CD4-positive, alpha-beta T cell treated with Interleukin-6 at 100 ng/mL for 8 hours (primary cell): Measurements from ENCODE around the gene PSENEN.

Experiments used
- DNase-seq: peaks from one replicate; pipeline ENCODE4 v3.0.0-alpha.2; 2020; ENCODE audit warnings: mixed read lengths, low spot score

Gene PSENEN

GRCh38 chr19:35733180-35734125 is 12.0 kb upstream of the PSENEN start:
- DNase-seq, result no peak

DNA sequence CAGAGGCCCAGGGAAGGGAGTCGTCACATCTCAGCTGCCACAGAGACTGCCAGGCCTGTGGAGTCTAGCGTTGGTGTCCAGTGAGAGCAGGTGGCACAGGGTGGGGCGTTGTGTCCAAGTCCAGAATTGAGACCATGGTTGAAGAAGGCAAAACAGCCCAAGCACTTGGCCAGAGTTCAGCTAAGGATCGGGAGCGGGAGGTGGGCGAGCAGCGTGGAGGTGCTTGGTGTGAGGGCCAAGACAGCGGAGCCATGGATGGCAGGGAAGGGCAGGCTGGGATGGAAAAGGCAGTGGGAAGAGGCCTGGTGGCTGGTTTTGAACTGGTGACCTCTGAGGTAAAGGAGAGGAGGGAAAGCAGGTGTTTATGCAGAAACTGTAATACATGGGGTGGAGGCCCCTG is 11.2 kb upstream of the PSENEN start:
- DNase-seq, result no peak

DNA sequence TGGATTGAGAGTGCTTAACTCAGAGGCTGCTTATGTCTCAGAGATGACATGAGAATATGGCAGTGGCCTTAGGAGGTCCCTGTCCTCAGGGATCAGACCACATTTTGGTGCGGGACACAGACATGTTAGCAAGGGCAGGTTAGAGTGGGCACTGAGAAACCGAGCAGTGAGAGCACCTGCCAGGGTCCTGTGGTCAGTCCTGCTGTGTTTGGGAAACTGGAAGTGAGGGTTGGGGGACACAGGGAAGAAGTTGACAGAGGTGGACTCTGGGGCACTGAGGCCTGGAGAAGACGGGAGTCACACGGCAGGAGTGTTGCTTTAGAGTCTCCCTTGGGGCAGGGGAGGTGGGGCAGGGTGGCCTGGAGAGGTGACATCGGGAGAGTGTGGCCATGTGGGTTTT is 10.6 kb upstream of the PSENEN start:
- no peak for DNase-seq

- DNase-seq, result no peak
These were observed 8.3 kb upstream of the PSENEN start for GRCh38 chr19:35736913-35737886.

DNA sequence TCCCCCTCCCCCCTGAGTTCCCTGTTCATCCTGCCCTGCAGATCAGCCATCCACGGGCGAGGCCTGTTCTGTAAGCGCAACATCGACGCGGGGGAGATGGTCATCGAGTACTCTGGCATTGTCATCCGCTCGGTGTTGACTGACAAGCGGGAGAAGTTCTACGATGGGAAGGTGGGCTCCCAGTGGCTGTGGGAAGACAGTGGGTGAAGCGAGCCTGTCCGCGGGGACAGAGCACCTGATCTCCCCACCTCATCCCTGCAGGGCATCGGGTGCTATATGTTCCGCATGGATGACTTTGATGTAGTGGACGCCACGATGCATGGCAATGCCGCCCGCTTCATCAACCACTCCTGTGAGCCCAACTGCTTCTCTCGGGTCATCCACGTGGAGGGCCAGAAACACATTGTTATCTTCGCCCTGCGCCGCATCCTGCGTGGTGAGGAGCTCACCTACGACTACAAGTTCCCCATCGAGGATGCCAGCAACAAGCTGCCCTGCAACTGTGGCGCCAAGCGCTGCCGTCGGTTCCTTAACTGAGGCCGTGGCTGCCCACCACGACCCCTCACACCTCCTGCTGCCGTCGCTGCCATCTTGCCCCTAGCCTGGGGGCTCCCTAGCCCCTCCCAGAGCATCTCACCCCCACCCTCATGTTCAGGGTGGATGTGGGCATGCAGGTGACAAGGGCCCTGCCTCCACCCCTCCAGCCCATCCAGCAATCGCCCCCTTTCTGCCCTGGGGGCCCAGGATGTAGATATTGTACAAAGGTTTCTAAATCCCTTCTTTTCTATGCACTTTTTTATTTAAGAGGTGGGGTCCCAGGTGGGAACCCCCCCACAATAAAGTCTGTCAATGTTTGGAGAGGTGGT is 7.2 kb upstream of the PSENEN start:
- no peak for DNase-seq

GRCh38 chr19:35738887-35739229 is 6.6 kb upstream of the PSENEN start:
- DNase-seq, result no peak

DNA sequence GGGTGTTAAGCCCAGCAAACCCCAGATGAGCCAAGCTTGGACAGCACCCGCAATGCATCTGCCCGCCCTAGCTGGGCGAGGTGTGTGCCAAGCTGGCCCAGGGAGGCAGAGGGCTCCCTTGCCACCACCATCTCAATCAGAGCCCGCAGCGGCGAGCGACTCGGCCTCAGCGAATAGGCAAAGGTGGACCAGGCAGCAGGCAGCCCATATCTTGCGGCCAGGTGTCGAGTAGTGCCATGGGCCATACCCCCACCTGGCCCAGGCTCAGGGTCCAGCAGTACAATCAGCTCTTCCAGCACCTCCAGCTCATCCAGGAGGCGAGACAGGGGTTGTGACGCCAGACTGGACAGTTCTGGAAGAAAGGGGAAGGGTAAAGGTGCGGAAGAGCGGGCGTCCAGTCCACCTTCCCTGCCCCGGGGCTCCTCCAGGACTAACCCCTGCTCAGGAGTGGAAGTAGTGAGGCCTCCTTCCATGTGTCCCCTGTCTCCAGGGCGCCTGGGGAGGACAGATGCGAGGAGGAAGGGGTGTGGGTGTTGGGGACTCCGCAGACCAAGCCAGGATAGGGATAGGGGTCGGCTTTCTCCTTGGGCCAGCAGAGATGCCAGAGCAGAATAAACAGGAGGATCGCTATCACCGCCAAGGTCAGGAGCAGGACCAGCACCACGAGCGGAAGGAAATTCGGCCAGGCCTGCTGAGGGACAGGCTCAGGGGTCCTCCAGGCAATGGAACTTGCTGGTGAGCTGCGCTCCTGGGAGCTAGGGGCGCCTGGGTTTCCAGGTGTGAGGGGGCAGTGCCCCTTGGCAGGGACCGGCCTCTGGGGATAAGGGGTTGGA is 6.0 kb upstream of the PSENEN start:
- DNase-seq, result no peak

DNA sequence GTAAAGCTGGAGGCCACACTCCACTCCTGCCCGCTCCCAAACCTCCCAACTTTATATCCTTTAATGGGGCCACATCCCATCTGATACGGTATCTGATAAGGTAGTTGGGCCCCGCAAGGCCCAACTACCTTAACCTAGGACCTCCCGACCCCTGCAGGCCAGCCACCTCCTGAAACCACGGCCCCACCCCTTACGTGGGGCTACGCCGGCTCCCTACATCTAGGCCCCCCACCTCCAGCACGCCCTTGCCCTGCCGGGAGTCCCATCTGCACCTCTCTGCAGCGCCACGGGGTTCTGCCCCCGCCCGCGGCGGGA is 5.4 kb upstream of the PSENEN start:
- no peak for DNase-seq

- peak; percentile 95 for DNase-seq
These were observed 4.8 kb upstream of the PSENEN start for GRCh38 chr19:35740423-35741202.

DNA sequence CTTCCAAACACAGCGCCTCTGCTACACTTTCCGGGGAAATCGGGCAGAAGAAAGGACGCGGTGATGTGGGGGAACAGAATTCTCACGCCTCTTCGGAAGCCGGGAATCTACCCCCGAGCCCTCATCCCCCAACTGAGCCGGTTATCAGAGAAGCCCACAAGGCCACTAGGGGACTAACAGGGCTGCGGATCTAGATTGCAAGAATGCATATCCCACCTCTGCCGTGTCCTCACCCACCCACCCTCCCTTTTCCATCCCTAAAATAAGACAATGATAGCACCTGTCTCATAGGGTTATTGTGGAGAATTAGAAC is 4.3 kb upstream of the PSENEN start:
- no peak for DNase-seq

DNA sequence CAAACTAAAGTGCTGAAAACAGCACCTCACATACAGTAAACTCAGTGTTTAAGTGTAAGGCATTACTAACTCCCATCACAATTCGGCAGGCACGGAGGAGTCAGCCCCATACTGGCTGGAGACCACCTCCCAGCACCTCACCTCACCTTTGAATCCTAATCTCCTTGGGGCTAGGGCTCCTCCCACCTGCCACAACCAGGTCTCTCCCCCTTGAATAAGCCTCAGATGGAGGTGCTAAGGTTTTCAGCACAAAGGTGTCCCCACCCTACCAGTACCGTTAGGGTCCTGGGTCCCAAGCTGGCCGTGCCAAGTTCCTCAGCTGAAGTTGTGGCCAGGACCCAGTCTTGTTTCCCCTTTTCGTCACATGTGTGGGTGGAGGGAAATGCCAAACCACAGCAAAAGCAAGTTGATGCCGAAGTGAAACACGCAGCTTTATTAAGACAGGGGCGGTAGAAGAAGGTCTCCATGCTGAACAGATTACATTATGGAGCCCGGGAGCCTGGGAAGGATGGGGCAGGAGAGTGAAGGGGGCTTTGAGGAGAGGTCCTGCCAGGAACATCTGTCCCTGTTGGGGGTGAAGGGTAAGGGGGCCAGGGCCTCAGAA is 3.2 kb upstream of the PSENEN start, which contains the start of gene IGFLR1:
Gene IGFLR1, minus strand, starts transcription at position 332 of the 604 bp plus-strand sequence. CDS start 1,272 bp downstream, outside the sequence.
- DNase-seq, result peak; percentile 73

DNA sequence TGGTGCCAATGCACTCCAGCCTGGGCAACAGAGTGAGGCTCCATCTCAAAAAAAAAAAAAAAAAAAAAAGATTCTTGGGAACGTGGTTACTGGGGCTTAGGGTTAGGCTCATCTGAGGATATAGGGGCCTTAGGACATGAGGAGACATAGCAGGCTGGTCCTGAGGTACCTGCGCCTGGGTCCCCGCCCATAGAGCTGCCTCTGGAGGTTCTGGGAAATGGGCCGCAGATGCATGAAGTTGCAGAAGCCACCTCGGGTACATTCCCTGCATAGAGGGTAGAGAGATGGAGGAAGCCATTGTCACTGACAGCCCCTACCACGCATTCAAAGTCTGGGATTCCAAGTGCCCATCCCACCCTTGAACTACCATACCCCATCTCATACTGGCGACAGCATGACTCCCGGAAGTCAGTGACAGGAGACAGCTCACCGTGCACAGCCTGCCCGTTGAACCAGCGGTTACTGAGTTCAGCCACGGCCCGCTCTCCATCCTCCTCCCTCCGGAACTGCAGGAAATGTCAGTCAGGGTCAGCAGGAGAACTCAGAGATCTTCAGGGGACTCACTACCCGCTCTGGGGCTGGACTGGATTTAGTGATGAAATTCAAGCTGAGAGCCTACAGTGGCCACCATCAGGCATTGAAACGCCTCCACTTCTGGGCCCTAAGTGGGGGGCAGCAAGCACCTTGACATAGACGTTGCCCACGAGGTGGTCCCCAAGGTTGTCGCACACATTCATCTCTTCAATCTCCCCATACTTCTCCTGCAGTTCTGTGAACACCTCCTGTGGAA is 1.6 kb upstream of the PSENEN start:
- no peak for DNase-seq

DNA sequence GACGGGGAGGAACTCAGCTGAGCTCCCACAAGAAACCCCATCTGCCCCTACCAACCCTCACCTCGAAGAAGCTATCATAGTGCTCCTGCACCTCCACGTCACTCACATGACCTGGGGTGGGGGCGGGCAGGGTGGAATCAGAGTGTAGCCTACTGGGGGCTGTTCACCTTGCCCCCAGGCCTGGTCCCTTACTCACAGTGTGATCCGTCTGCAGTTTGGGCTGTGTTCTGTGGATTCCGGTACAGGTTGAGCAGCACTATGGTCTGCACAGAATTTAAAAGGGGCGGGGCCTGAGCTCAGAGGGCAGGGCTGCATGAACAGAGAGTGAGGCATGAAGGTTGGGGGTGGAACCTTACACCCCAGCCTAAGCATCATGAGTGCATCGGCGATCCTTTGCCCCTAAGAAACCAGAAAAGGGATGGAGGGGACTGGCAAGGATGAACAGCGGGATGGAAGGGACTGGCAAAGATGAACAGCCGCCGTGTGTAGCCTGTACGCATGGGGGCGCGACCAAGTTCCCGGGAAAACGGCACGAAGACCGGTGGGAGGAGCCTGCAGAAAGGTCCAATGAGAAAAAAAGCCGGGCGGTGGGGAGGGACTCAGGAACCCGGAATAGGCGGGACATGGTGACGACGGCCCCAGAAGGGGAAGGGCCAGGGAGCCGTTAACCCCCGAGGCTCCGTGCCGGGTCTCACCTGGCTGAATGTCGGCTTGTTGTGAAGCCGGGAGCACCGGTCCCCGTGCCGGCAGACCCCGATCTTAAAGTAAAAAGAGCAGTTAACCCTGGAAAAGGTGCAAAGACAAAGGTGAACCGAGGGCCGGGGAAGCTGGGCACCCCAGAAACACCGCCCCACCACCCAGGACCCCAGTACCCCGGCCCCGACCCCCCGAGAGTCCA is 772 bp upstream of the PSENEN start:
- DNase-seq, result peak; percentile 96

DNA sequence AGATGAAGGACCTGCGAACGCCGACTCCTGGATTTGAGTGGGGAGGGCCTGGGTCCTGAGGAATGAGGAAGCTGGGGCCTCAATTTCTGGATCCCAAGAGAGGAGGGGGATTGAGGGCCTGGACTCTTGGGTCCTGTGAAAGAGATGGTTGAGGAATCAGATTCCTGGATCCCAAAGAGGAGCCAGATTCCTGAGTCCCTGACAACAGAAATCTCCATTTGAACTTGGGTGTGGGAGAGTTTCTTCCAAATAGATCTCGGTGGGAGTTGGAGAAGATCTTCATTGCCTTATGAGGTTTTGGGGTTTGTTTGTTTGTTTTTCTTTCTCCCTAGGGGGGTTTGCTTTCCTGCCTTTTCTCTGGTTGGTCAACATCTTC is 624 bp downstream of the PSENEN start:
- DNase-seq, result no peak

DNA sequence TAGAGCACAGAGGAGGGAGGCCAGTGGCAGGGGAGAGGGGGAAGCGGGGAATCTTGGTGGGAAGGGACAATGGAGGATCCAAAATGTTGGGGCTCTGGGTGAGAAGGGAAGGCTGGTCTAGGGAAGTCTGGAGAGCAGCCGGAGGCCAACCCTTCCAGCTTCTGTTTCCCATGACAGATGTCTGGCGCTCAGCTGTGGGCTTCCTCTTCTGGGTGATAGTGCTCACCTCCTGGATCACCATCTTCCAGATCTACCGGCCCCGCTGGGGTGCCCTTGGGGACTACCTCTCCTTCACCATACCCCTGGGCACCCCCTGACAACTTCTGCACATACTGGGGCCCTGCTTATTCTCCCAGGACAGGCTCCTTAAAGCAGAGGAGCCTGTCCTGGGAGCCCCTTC is 1.1 kb downstream of the PSENEN start:
- no peak for DNase-seq

DNA sequence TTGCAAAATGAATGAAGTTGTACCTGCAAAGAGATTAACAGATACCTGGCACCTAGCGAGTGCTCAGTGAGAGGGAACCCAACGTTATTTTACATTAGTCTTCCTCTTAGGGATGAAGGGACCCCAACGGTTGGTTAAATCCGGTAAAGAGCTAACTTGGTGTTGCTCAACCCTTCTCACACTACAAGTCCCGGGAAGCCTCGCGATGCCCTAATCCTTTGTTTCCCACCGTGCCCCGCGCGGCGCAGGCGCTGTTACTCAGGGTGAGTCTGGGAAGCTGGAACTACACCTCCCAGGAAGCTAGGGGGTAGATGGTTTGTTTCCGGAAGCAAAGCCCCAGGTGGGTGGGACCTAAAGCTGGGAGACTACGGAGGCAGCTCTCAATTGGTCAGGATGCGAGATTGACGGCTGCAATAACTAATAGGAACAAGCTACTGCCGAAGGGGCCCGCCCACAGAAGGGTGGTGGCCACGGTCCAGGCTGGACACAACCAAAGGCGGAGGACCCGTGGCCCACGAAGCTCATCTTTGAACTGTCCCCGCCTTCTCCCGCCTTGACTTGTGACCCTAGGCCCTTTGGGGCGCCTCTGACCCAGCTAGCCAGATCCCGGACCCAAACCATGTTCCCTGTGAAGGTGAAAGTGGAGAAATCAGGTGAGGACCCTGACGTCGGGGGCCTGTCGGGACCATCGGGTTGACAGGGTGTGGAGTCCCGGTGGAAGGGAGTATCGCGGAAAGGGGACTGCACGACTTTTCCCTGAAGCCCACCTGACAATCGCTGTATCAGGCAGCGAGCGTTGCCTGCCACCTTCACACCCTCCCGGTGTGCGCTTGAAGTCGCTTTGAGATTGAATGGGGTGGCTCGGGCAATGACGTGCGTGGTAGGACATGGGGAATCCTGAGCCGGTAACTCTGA is 2.9 kb downstream of the PSENEN start, which contains the start of gene LIN37:
Gene LIN37, plus strand, starts transcription at position 471 of the 915 bp plus-strand sequence. Its CDS starts 149 bp downstream, at position 620.
- DNase-seq, result peak; percentile 99

DNA sequence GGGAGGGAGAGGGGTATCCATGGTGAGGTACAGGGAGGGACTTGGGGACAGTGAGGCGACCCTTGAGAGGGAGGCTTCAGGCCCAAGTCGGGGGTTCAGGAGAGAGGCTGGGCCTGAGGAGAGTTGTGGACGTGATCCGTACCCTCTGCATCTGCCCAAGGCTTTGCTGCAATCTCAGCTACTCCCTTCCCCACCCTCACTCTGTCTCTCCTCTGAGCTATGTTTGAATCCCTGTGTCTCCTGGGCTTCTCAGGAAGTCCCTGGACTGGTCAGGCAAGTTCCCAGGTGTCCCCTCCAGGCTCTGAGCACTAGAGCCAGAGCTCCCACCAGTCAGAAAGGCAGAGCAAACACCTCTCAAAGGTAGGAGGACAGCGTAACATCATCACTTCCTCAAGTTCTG is 4.7 kb downstream of the PSENEN start:
- DNase-seq, result no peak
